Activated naive CD8-positive, alpha-beta T cell treated with anti-CD3 and anti-CD28 coated beads, Interleukin-2, amount 50 U/mL, for 16 hours (primary cell): ENCODE results near the gene TSC2.

ENCODE experiments used
- DNase-seq: peaks from one replicate; pipeline ENCODE4 v3.0.0-alpha.2; 2020; ENCODE audit warnings: low read depth, low spot score

Gene TSC2

DNA sequence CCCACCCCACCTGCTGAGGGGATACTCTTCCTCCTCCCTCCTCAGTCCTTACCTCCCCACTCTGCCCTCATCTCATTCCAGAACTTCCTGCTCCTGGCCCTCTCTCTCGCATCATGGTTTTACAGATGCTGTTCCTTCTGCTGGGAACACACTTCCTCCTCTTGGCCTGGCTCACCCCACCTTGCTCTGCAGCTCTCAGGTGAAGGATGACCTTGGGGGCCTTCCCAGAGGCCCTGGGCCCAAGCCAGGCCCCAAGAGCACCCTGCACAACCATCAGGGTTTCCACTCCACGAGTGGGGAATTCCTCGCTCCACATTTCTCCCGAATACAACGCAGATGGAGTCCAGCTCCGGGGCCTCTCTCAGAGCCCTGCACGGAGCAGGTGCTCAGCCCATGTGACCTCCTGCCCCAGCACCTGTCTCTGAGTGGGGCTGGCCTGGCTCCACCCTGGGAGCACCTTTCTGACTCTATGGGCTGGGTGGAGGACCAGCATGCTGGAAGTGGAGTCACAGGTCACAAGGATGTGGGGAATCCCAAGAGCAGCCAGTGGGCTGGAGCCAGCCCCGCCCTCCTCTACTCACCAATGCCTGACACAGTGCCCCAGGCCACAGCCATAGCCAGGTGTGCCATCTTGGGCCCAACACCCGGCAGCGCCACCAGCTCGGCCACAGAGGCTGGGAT is 4.7 kb upstream of the TSC2 start:
- no peak for DNase-seq

GRCh38 chr16:2043667-2044451 is 3.9 kb upstream of the TSC2 start:
- no peak for DNase-seq

GRCh38 chr16:2044541-2044940 is 3.2 kb upstream of the TSC2 start:
- no peak for DNase-seq

DNA sequence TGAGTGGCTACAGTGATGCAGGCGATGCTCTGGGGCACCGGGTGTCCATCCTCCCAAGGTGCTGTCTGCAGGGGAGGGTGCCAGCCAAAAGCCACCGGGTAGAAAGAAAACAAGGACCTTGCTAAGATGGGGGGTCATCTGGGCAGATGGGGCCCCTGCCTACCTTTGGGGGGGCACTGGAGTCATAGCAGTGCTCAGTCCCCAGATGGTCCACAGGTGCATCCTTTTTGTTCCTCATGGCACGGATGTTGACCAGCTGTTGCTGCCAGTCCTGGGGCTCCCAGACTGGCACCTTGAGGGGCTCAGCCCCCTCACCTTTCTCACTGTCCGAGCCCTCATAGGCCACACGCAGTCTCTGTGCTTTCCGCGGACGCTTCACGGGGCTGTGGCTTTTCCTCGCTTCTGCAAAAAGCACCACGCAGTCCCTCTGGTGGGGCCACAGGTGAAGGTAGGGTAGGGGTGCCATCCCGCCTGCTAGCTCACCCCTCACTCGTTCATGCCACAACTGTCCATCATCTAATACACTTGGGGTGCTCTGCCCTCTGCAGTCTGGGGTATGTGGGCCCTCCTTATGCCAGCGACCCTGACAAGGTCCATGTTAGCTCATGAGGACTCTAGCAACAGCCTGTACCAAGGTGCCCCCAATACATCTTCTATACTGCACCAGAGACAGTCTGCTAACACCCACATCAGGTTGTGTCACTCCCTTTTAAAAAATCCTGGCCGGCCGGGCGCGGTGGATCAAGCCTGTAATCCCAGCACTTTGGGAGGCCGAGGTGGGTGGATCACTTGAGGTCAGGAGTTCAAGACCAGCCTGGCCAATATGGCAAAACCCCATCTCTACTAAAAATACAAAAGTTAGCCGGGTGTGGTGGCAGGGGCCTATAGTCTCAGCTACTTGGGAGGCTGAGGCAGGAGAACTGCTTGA is 1.6 kb upstream of the TSC2 start:
- DNase-seq = no peak

- DNase-seq = no peak
Observed at GRCh38 chr16:2046893-2047329, 874 bp upstream of the TSC2 start.

- DNase-seq = no peak
Observed at GRCh38 chr16:2048116-2048543, 345 bp downstream of the TSC2 start.

- no peak for DNase-seq
Observed at GRCh38 chr16:2053211-2053610, 5.4 kb downstream of the TSC2 start.

DNA sequence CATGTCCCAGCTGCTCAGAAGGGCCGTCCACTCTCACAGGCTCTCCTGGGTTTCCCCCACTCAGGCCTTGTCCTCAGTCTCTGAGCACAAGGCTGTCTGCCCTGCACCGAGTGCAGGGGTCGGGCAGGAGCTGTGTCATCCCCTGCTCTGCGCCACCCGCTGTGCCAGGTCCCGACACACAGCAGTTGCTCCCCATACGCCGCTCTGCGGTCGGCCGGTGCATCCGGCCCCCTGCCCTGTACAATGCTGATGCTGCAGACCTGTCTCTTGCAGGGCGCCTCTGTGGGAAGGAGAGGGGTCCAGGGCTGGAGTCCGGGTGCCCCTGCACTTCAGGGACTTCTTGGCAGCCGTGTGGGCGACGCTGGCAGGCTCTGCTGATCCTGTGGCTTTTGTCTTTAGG is 6.1 kb downstream of the TSC2 start:
- DNase-seq = no peak

DNA sequence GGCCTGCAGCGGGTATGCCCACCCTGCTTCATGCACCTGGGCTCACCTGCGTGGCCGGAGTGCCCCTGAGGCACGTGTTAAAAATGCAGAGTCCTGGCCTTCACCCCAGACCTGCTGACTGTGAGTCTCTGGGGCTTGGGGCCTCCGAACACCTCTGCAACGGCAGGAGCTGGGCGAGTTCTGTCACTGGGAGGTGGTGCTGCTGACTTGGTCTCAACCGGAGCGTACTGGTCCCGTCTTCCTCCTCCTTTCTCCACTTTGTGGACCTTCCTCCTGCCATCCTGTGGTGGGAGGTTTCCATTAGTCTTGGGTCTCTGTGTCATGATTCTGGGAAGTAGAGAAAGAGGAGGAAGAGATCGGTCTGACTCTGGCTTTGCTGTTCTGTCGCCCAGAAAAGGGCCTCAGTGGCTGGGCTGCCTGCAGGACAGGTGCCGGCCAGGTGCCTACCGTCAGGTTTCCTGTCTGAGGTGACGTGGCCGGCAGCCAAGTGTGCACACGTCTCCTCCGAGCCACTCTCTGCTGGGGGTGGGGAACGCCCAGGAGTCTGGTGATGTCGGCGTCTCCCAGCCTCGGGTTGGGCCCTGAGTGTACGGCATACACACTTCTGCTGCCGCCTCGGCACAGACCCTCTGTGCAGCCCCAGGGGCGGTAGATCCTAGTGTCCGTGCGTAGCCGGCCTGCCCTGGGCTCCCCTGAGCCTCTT is 6.9 kb downstream of the TSC2 start:
- no peak for DNase-seq

DNA sequence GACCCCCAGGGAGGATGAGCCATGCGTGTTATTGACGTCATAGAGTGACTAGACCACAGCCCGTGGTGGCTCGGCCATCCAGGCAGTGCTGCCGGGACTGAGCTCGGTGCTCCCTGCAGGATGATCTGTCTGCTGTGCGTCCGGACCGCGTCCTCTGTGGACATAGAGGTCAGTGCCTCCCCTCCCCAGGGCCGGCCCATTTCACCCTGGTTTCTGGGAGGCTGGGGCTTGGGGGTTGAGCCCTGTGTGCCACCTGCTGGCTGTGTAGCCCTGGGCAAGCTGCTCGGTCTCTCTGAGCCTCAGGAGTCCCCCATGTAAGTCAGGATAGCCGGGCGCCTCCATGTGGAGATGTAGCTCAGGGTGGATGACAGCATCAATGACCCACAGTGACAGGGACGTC is 8.3 kb downstream of the TSC2 start:
- DNase-seq = no peak

DNA sequence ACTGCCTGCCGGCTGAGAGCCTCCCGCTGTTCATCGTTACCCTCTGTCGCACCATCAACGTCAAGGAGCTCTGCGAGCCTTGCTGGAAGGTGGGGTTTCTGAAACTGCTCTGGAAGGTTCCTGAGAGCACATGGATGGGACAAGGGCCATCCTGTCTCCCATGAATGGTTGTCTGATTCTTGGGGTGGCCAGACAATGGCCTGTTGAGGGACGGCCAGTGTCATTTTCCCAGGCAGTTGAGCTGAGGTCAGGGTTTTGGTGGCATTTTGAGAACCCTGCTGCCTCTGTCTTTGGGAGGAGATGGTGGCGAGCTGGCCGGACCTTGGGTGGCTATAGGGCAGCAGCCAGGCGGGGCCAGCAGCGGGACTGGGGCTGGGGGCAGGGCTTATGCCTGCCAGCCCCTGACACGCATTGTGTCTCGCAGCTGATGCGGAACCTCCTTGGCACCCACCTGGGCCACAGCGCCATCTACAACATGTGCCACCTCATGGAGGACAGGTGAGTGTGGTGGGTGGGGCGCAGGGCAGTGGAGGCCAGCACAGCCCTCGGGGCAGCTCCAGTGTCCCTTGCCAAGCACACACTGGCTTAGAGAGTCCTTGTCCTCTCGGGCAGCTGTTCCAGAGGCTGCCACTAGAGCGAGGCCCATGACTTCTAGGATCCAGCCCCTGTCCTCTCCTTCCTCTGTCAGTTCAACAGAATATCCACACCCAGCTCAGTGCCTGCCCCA is 9.1 kb downstream of the TSC2 start:
- no peak for DNase-seq

GRCh38 chr16:2057438-2057837 is 9.7 kb downstream of the TSC2 start:
- DNase-seq = no peak

- DNase-seq = no peak
Observed at GRCh38 chr16:2058420-2058819, 10.6 kb downstream of the TSC2 start.

- no peak for DNase-seq
Observed at GRCh38 chr16:2058872-2059271, 11.1 kb downstream of the TSC2 start.

GRCh38 chr16:2060346-2060745 is 12.6 kb downstream of the TSC2 start:
- no peak for DNase-seq

- DNase-seq = no peak
Observed at GRCh38 chr16:2061023-2061422, 13.2 kb downstream of the TSC2 start.

DNA sequence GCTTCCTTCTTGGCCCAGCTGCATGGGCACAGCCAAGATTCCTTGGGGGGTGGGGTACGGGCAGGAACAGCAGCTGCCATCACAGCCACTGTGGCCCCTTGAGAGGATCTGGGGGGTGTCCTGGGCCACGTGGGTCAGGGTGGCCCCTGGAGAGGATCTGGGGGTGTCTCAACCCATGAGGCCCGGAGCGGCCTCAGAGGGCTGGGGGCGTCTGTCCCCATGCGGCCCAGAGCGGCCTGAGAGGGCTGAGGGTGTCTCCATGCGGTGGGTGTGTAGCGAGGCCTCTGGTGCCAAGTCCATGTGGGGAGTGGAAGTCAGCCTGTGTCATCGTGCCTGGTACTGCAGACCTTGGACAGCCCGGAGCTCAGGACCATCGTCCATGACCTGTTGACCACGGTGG is 13.7 kb downstream of the TSC2 start:
- no peak for DNase-seq

- DNase-seq = no peak
Observed at GRCh38 chr16:2062801-2063200, 15.0 kb downstream of the TSC2 start.

DNA sequence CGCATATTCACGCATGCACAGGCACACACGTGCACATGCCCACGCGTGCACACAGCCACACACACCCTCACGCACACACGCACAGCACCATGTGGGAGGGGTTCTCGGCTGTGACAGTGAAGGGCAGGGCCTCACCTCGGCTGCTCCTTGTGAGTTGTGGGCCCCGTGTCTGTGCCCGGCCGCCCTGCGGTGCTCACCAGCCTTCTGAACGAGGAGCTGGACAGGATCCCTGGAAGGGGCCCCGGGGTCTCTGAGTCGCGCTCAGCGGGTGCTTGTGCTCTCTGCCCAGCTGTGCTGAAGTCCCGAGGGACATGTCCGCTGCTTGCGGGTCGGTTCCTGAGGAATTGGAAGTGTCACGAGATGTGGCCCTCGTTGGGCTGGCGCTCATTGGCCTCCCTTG is 16.1 kb downstream of the TSC2 start:
- DNase-seq = no peak

DNA sequence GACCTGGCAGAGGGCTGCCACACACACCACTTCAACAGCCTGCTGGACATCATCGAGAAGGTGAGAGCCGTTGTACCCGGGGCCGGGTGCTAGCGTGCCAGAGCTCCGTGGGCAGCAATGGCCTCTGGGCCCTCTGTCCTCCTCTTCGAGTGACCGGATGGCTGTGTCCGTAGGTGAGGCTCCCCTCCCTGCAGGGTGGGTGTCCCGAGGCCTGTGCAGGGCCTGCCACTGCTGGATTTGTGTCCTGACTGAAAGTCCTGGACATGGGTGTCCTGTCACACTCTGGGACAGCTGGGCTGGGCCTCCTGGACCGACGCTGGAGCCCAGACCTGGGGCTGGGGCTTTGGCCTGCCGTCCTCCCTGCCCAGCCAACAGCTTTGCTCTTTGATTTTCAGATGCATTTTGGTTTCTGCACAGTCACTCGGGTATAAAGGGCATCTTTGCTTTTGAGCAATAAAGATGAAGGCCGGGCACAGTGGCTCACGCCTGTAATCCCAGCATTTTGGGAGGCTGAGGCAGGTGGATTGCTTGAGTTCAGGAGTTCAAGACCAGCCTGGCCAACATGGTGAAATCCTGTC is 16.7 kb downstream of the TSC2 start:
- no peak for DNase-seq

DNA sequence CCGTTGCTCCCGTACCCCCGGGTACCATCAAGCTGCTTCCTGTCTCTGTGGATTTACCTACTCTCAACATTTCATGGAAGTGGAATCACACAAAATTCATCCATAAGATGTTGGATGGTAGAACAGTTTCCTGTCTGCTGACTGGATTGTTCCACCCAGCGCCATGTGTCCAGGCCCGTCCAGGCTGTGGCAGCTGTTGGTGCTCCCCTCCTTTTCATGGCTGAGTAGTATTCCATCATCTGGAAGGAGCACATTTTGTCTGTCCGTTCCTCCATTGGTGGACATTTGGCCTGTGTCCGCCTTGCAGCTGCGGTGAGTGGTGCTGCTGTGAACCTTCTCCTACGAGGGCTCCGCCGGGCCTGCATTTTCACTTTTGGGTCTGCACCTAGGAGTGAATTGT is 18.4 kb downstream of the TSC2 start:
- DNase-seq = no peak
